WTC11 (cell line): ENCODE measurements around the gene BFAR.

Experiments
- CREB1 ChIP-seq: sonication (generic); formaldehyde crosslinking; IDR thresholded peaks from 2 replicates; pipeline ENCODE4 v1.8.0; 2023; ENCODE audit warnings: mild to moderate bottlenecking, missing genetic modification reagents
- CTCF ChIP-seq: fragments of 200-600 bp; IDR thresholded peaks from 2 replicates; pipeline ENCODE4 v1.8.0; 2022; ENCODE audit warnings: antibody characterized with exemption
- ESRRA ChIP-seq: sonication (generic); formaldehyde crosslinking; IDR thresholded peaks from 2 replicates; pipeline ENCODE4 v1.8.1; 2022; ENCODE audit warnings: mild to moderate bottlenecking, missing genetic modification reagents, borderline replicate concordance
- JUN ChIP-seq: sonication (generic); formaldehyde crosslinking; IDR thresholded peaks from 2 replicates; pipeline ENCODE4 v1.8.0; 2023; ENCODE audit warnings: mild to moderate bottlenecking, missing genetic modification reagents
- NFATC4 ChIP-seq: fragments of 250-450 bp; sonication (Bioruptor Pico); IDR thresholded peaks from 2 replicates; pipeline ENCODE4 v1.9.0; 2021; ENCODE audit warnings: mild to moderate bottlenecking
- NR2C2 ChIP-seq: sonication (generic); formaldehyde crosslinking; IDR thresholded peaks from 2 replicates; pipeline ENCODE4 v1.8.0; 2022; ENCODE audit warnings: mild to moderate bottlenecking, missing genetic modification reagents
- PRRX2 ChIP-seq: fragments of 250-450 bp; sonication (Bioruptor Pico); IDR thresholded peaks from 2 replicates; pipeline ENCODE4 v1.8.0; 2021; ENCODE audit warnings: mild to moderate bottlenecking
- TF ChIP-seq, protein P1 (sequence below): sonication (generic); formaldehyde crosslinking; conservative IDR thresholded peaks from 2 replicates; pipeline ENCODE4 v1.8.1; 2022; ENCODE audit warnings: mild to moderate bottlenecking, missing genetic modification reagents

GRCh38 chr16:14627078-14627477 lies 5.7 kb upstream of the BFAR start:
- TF ChIP-seq JUN (CRISPR knock-in tag) (no peak), CTCF (no peak), CREB1 (CRISPR knock-in tag) (no peak), ESRRA (CRISPR knock-in tag) (no peak), NFATC4 (no peak), PRRX2 (CRISPR knock-in tag) (no peak), NR2C2 (CRISPR knock-in tag) (no peak)
- TF ChIP-seq, protein P1, sequence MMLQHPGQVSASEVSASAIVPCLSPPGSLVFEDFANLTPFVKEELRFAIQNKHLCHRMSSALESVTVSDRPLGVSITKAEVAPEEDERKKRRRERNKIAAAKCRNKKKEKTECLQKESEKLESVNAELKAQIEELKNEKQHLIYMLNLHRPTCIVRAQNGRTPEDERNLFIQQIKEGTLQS (CRISPR knock-in tag), result no peak
